ENCODE measurements around the gene OR8G1. TPM values are rescaled to one million over a fixed set of nuclear protein-coding genes. Genes with fewer than 3 reads are reported as not detected.

The OR8G1 gene
- total and polyA plus RNA-seq, 8 donors: not detected

DNA sequence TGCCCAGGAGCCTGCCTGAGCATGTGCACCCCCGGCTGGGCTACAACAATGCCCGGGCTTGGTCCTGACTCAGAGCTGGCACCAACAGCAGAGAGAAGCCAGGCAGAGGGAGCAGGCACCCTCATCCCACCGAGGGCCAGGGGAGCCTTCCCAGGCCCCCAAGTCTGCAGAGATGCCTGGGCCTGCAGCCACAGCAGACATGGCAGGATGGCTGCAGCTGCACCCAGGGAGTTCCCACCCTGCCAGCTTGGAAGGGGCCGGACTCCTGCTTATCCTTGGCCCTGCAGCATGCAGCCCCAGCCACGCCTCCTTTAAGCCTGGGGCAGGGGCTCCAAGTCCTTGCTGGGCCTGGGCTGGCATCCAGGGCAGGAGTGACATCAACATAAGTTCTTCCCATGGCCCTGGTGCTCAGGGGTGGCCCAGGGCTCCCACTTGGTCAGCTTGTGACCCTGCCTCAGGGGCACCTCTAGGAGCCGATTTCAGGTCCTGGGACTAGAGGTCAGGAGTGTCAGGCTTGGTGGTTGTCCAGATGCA, 31.0 kb upstream of the OR8G1 start:
- Histone ChIP-seq H3K36me3 (no peaks in the 10 kb centered on the region), H3K4me1 (no peaks in the 10 kb centered on the region), H3K27me3 (peaks cover 0 to 5% (median 0%) of the 10 kb centered on the region in 3 donors), H3K27ac (no peak overlapping the region), H3K4me3 (no peak overlapping the region), H3K9me3 (no peaks in the 10 kb centered on the region)
- 81 to 90% (median 87%) methylated on average over 2 to 6 of the region's 6 CpGs for WGBS, 5 donors
- TF ChIP-seq EP300 (IDR thresholded peaks at IDR 0.05): no peak
- TF ChIP-seq, protein P1, sequence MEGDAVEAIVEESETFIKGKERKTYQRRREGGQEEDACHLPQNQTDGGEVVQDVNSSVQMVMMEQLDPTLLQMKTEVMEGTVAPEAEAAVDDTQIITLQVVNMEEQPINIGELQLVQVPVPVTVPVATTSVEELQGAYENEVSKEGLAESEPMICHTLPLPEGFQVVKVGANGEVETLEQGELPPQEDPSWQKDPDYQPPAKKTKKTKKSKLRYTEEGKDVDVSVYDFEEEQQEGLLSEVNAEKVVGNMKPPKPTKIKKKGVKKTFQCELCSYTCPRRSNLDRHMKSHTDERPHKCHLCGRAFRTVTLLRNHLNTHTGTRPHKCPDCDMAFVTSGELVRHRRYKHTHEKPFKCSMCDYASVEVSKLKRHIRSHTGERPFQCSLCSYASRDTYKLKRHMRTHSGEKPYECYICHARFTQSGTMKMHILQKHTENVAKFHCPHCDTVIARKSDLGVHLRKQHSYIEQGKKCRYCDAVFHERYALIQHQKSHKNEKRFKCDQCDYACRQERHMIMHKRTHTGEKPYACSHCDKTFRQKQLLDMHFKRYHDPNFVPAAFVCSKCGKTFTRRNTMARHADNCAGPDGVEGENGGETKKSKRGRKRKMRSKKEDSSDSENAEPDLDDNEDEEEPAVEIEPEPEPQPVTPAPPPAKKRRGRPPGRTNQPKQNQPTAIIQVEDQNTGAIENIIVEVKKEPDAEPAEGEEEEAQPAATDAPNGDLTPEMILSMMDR (IDR thresholded peaks at IDR 0.05): no peak
- TF ChIP-seq POLR2AphosphoS5 (IDR thresholded peaks at IDR 0.05): no peak
- TF ChIP-seq POLR2A (IDR thresholded peaks at IDR 0.05): no peak
- intact Hi-C loops (cut with DNase I; ENCODE audit: low total_unique reads): no loop called here
- no peak for DNase-seq

DNA sequence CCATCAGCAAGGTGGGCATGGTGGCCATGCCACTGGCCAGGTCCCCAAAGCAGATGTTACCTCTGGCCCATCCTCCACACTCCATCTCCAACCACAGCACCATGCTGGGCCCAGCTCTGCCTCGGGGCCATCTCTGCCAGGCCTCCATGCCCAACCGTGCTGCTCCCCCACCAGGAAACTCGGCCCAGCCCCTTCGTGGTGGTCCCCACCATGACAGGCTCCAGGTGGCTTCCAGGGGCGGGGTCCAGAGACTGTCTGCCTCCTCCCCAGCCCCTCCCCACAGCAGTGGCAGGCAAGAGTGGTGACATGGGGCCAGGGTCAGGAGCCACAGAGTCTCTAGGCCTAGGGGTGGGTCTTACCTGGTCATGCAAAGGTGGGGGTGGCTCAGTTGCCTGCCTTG, 30.5 kb upstream of the OR8G1 start:
- TF ChIP-seq, protein P1 (IDR thresholded peaks at IDR 0.05): no peak
- TF ChIP-seq POLR2AphosphoS5 (IDR thresholded peaks at IDR 0.05) (no peak), POLR2A (IDR thresholded peaks at IDR 0.05) (no peak), EP300 (IDR thresholded peaks at IDR 0.05) (no peak)
- DNase-seq: no peak
- no peaks in the 10 kb centered on the region for H3K36me3 ChIP-seq
- no peaks in the 10 kb centered on the region for H3K9me3 ChIP-seq
- no peaks in the 10 kb centered on the region for H3K4me1 ChIP-seq
- no peak overlapping the region for H3K27ac ChIP-seq
- H3K27me3 ChIP-seq: peaks cover 0 to 5% (median 0%) of the 10 kb centered on the region in 3 donors
- WGBS, 5 donors: 58 to 88% (median 81%) methylated on average over 5 of the region's 5 CpGs
- no peak overlapping the region for H3K4me3 ChIP-seq
- intact Hi-C loops (cut with DNase I; ENCODE audit: low total_unique reads): no loop called here

DNA sequence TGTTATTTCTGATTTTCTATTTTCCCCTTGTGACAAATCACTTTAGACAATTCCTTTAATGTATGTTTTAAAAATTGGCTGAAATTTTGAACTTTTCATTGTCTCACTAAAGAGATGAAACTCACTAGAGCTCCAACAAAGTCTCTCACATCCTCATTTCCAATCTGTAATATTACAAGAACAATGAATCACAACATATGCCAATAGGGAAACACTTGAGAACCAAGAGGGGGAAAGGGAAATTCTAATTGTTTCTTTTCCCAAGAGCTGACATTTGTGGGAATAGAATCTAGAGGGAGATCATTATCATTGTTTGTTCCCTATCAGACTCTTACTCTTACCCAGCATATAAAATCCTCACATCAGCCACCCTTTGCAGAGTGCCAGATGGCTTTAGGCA, 29.6 kb upstream of the OR8G1 start:
- no peak for DNase-seq
- Histone ChIP-seq H3K4me3 (no peak overlapping the region), H3K9me3 (no peaks in the 10 kb centered on the region), H3K27ac (no peak overlapping the region), H3K27me3 (peaks cover 0 to 5% (median 0%) of the 10 kb centered on the region in 3 donors), H3K4me1 (no peaks in the 10 kb centered on the region), H3K36me3 (no peaks in the 10 kb centered on the region)
- intact Hi-C loops (cut with DNase I; ENCODE audit: low total_unique reads): no loop called here
- TF ChIP-seq POLR2AphosphoS5 (IDR thresholded peaks at IDR 0.05): no peak
- TF ChIP-seq, protein P1 (IDR thresholded peaks at IDR 0.05): no peak
- no peak for TF ChIP-seq EP300 (IDR thresholded peaks at IDR 0.05)
- TF ChIP-seq POLR2A (IDR thresholded peaks at IDR 0.05): no peak

DNA sequence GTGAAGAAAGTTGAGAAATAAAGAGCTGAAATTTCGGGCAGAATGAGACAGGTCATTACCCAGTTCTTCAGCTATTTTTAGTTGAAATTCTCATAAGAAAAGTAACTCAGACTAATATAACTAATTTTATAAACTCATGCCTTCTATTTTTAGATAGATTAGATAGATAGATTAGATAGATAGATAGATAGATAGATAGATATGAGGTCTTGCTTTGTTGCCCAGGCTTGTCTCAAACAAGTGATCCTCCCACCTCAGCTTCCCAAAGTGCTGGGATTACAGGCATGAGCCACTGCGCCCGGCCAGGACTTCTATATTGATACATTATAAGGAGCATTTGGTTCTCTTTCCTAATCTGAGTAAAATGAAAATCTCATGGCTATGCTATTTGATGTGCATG, 26.9 kb upstream of the OR8G1 start:
- H3K27me3 ChIP-seq: peaks cover 0 to 2% (median 0%) of the 10 kb centered on the region in 3 donors

More for the DNA sequence above, 26.9 kb upstream of the OR8G1 start:
- no peak for DNase-seq
- TF ChIP-seq EP300 (IDR thresholded peaks at IDR 0.05) (no peak), POLR2A (IDR thresholded peaks at IDR 0.05) (no peak), POLR2AphosphoS5 (IDR thresholded peaks at IDR 0.05) (no peak)
- TF ChIP-seq, protein P1 (IDR thresholded peaks at IDR 0.05): no peak
- no peaks in the 10 kb centered on the region for H3K9me3 ChIP-seq
- WGBS, 5 donors: 77 to 86% (median 85%) methylated on average over 3 of the region's 3 CpGs
- no peak overlapping the region for H3K27ac ChIP-seq
- H3K36me3 ChIP-seq: no peaks in the 10 kb centered on the region
- intact Hi-C loops (cut with DNase I; ENCODE audit: low total_unique reads): no loop called here
- no peak overlapping the region for H3K4me3 ChIP-seq
- no peaks in the 10 kb centered on the region for H3K4me1 ChIP-seq

Measured in stomach (tissue), 9 donors.